Muscle layer of duodenum (tissue), 2 donors: ENCODE results near the gene COL15A1.
A peak's percentile ranks its signal among the peaks of the same experiment; 100 is the strongest.

Experiments used
- H3K27ac ChIP-seq: one replicate; pipeline ENCODE4 v1.7.0; 2013; ENCODE audit warnings: mild to moderate bottlenecking, low read length
- H3K27me3 ChIP-seq: one replicate; pipeline ENCODE4 v1.7.0; 2013; ENCODE audit warnings: low read depth, mild to moderate bottlenecking, control low read depth, low read length
- H3K36me3 ChIP-seq, 2 donors: one replicate each; pipeline ENCODE4 v1.7.0; 2013; ENCODE audit warnings: low read length in 2 of 2, control low read depth in 1 of 2, mild to moderate bottlenecking in 1 of 2; ENCODE audit not compliant: insufficient read depth in 2 of 2, control insufficient read depth in 1 of 2
- H3K4me1 ChIP-seq, 2 donors: one replicate each; pipeline ENCODE4 v1.7.0; 2013; ENCODE audit warnings: low read length in 2 of 2, mild to moderate bottlenecking in 2 of 2, control low read depth in 1 of 2, moderate library complexity in 1 of 2; ENCODE audit not compliant: insufficient read depth in 2 of 2, control insufficient read depth in 1 of 2
- H3K4me3 ChIP-seq, 2 donors: one replicate each; pipeline ENCODE4 v1.7.0; 2013; ENCODE audit warnings: low read length in 2 of 2, low read depth in 1 of 2, mild to moderate bottlenecking in 1 of 2
- H3K9me3 ChIP-seq, 2 donors: one replicate each; pipeline ENCODE4 v1.7.0; 2013; ENCODE audit warnings: low read length in 2 of 2, control low read depth in 1 of 2, mild to moderate bottlenecking in 1 of 2; ENCODE audit not compliant: control insufficient read depth in 1 of 2
- donor health status: healthy.

The COL15A1 gene

DNA sequence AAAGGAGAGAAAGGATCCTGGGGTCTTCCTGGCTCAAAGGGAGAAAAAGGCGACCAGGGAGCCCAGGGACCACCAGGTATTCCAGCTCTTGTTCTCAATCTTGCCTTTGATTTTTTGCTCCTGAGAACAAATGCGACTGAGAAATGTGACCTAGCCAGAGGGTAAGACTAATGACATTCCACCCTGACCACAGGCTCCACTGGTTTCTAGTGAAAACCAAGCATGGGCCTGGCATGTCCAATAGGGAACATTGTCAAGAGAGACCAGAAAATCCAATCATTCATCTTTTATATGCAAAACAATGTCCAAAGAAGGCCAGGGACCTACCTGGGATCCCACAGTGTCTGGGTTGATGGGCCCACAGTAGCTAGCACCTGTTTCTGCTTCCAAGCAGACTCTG lies 110.9 kb downstream of the COL15A1 start:
- no peak overlapping the region for H3K4me3 ChIP-seq
- no peaks in the 10 kb centered on the region for H3K9me3 ChIP-seq
- no peak overlapping the region for H3K27ac ChIP-seq
- H3K27me3 ChIP-seq, result no peaks in the 10 kb centered on the region
- no peaks in the 10 kb centered on the region for H3K4me1 ChIP-seq
- H3K36me3 ChIP-seq, result peaks cover 13 to 56% of the 10 kb centered on the region in 2 donors

DNA sequence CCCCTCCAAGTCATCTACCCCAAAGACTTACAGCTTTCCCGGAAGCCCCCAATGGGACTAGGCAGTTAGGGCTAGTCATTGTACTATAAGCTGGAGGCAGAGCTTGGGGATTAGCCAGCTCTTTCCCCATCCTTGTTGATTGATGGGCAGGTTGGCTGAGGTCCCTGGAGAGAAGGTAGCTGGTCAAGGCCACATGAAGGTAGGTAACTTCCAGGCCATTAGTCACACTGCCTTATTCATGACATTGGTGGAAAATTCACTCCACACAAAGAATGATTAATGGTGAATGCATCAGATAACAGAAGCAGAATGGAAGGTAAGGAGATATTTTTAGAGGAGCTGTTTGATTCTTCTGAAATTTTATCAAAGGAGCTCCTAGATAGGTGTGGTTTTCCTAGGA lies 111.7 kb downstream of the COL15A1 start:
- H3K36me3 ChIP-seq, result peaks cover 13 to 55% of the 10 kb centered on the region in 2 donors
- no peaks in the 10 kb centered on the region for H3K9me3 ChIP-seq
- H3K4me1 ChIP-seq, result no peaks in the 10 kb centered on the region
- no peak overlapping the region for H3K4me3 ChIP-seq
- no peaks in the 10 kb centered on the region for H3K27me3 ChIP-seq
- no peak overlapping the region for H3K27ac ChIP-seq

DNA sequence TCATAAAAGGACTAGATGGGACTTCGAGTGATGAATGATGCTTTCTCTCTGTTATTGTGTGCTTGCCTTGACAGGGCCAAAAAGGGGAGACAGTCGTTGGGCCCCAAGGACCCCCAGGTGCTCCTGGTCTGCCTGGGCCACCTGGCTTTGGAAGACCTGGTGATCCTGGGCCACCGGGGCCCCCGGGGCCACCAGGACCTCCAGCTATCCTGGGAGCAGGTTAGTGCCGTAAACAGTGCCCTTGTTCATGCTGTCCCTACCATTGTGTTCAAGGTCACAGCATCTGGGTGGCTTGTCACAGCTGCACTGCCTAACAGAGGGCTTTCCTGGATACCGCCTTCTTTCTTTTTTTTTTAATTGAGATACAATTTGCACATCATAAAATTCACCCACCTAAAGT lies 112.5 kb downstream of the COL15A1 start:
- Histone ChIP-seq H3K4me1 (no peaks in the 10 kb centered on the region), H3K27me3 (no peaks in the 10 kb centered on the region), H3K36me3 (peaks cover 13 to 51% of the 10 kb centered on the region in 2 donors), H3K9me3 (no peaks in the 10 kb centered on the region), H3K4me3 (no peak overlapping the region), H3K27ac (no peak overlapping the region)

DNA sequence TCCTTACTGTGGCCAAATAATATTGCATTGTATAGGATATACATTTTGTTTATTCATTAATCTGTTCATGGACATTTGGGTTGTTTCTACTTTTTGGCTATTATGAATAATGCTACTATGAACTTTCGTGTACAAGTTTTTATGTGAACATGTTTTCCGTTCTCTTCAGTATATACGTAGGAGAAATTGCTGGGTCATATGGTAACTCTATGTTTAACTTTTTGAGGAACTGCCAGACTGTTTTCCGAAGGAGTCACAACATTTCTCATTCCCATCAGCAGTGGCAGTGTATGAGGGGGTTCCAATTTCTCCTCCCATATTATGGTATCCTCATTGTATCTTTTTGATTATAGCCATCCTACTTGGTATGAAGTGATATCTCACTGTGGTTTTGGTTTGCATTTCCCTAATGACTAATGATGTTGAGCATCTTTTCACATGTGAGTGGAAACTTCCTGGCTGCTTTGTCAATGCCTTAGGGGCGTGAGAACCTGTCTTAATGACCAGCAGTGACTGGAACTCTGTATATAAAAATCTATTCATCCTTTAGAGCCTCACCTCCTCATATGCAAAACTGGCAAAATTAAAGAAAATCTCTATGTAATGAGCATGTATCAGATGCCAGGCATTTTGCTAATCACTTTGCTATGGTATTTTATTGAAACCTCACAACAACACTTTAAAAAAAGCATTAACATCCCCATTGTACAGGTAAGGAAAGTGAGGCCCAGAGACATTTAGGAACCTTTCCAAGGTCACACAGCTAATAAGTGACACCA lies 113.4 kb downstream of the COL15A1 start:
- Histone ChIP-seq H3K4me1 (no peaks in the 10 kb centered on the region), H3K27me3 (no peaks in the 10 kb centered on the region), H3K9me3 (no peaks in the 10 kb centered on the region), H3K36me3 (peaks cover 13 to 46% of the 10 kb centered on the region in 2 donors), H3K27ac (peak overlapping the region; percentile 11), H3K4me3 (no peak overlapping the region)

DNA sequence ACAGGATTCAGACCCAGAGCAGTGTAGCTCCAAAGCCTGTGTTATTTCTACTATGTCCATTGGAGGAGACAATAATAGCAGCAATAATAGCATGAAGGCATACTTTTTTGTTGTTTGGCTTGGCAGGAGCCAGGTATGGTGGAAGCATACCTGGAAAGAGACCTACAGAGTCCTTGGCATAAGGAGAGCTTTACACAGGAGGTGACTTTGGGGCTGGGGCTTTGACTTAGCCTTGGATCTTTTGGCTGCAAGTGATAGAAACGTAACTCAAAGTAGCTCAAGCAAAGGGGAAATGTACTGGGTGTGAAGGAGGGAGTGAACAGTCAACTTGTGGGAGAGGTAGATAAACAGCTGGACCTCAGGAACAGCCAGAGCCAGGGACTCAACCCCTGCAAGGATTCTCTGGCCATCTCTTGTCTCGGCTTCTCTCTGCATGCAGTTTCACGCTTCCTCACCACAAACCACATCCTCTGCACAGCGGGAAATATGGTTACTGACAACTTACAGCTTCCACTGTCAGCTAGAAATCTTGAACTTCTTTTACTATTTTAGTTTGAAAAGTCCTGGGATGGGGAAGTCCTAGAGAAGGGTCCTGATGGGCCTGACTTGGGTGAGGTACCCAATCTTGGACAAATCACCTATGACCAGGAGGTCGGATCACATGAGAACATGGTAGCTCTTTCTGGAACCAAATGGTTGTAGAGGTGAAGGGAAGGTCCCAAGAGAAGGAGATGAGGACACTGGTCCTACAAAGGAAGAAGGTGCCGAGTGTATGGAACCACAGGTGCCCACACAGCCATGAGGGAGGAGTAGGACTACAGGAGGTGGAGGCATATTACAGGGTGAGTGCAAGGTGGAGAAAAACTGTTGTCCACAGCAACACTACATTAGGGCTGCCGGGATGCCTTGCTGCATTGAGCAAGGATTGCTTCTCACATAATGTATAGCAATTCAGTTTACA lies 114.2 kb downstream of the COL15A1 start:
- Histone ChIP-seq H3K27me3 (no peaks in the 10 kb centered on the region), H3K27ac (peak overlapping the region; percentile 59), H3K9me3 (no peaks in the 10 kb centered on the region), H3K4me3 (no peak overlapping the region), H3K36me3 (peaks cover 14 to 55% of the 10 kb centered on the region in 2 donors), H3K4me1 (no peaks in the 10 kb centered on the region)

DNA sequence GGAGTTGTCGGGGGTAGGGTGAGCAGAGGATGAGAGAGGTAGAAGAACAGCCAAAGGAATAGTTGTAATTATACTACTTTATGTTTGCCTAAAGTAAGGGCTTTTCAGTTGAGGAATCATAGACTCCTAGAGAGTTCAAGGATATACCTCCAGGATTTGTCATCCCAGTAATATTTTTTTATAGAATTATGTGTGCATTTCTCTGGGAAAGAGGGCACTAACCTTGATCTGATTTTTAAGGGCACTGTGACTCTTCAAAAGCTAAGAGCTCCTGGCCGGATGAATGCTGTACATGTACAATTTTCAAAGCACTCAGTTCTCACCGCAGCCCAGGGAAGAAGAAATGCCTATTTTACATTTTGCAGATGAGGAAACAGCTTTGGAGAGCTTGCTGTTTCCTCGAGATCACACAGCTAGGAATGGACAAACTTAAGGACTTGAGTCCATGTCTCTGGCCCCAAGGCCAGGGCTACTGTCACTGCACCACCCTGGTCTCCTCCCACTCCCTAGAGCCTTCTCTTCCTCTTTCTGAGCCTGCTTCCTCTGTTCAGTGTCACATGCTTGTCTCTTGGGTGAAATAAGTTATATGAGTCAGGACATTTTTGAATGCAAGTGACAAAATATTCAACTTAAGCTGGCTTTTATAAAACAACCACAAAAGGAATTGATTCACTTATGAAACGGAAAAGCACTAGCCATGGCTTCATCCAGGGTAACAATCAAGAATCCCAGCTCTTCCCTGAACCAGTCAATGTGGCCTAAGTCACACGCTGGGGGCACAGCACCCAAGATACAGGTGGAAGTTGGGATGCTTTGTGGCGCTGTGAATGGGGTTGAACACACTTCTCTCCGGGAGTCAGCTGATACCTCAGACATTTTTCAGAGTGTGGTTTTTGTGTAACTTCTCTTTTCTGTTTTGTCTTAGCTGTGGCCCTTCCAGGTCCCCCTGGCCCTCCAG lies 115.5 kb downstream of the COL15A1 start:
- Histone ChIP-seq H3K27ac (peak overlapping the region; percentile 59), H3K36me3 (peaks cover 17 to 68% of the 10 kb centered on the region in 2 donors), H3K4me3 (no peak overlapping the region), H3K4me1 (no peaks in the 10 kb centered on the region), H3K27me3 (no peaks in the 10 kb centered on the region), H3K9me3 (no peaks in the 10 kb centered on the region)

DNA sequence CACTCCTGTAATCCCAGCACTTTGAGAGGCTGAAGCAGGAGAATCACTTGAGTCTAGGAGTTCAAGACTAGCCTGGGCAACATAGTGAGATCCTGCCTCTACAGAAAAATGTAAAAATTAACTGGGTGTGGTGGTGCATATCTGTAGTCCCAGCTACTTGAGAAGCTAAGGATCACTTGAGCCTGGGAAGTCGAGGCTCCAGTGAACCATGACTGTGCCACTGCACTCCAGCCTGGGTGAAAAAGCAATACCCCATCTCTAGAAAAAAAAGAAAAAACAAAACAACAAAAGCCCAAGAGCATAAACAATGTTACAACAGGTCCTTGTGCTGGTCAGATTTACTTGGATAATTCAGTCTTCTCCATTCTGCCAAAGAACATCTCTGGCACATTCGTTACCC lies 116.9 kb downstream of the COL15A1 start:
- Histone ChIP-seq H3K36me3 (peaks cover 5 to 61% of the 10 kb centered on the region in 2 donors), H3K27ac (no peak overlapping the region)

DNA sequence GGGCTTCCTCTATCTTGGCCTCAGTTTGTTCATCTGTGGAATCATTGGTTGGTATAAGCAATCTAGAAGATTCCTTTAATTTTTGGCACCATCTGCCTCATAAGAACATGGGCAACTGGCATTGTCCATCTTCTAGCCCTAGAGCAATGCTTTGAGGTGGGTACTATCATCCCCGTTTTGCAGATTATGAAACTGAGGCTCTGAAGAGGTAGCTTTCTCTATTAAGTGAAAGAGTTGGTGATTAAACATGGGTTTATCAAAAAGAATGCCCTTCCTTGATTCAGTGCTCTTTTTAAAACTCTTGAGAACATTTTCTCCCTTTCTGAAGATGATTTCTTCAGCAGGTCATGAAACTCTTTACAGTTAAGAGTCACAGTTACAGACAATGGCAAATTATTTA lies 118.8 kb downstream of the COL15A1 start:
- Histone ChIP-seq H3K4me1 (no peaks in the 10 kb centered on the region), H3K9me3 (no peaks in the 10 kb centered on the region), H3K27me3 (no peaks in the 10 kb centered on the region), H3K27ac (no peak overlapping the region), H3K36me3 (peaks cover 10 to 54% of the 10 kb centered on the region in 2 donors), H3K4me3 (no peak overlapping the region)

More for the DNA sequence above, 116.9 kb downstream of the COL15A1 start:
- H3K4me3 ChIP-seq, result no peak overlapping the region
- no peaks in the 10 kb centered on the region for H3K9me3 ChIP-seq
- H3K4me1 ChIP-seq, result no peaks in the 10 kb centered on the region
- H3K27me3 ChIP-seq, result no peaks in the 10 kb centered on the region

DNA sequence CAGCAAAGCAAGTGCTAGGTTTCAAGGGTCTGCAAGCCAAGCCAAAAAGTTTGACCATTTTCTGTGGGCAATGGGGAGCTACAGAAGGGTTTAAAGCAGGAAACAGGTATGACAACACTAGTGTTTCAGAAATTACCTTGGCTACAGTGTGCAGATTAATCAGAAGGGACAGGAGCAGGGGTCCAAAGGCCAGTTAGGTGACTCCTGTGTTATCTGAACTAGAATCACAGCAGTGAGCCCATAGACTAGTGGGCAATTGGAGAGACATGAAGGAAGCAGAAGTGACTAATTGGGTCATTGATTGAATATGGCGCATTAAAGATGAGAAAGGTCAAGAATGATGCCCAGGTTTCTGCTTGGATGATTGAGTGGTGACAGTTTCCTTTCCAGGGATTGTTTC lies 119.8 kb downstream of the COL15A1 start:
- Histone ChIP-seq H3K4me3 (no peak overlapping the region), H3K27ac (no peak overlapping the region), H3K9me3 (no peaks in the 10 kb centered on the region), H3K27me3 (no peaks in the 10 kb centered on the region), H3K4me1 (no peaks in the 10 kb centered on the region), H3K36me3 (peaks cover 11 to 57% of the 10 kb centered on the region in 2 donors)

DNA sequence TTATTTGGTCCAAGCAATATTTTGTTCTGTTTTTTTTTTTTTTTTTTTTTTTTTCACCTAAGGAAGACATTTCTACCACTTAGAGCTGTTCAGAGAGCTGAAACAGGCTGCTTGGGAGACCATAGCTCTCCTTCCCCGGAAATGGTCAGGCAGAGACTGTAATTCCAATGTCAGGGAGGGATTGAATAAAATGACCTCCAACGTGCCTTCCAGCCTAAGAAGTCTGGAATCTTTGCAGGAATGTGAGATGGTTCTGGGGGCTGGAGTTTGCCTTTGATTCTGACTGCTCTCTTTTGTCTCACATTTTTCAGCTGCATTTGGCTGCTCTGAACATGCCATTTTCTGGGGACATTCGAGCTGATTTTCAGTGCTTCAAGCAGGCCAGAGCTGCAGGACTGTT lies 122.9 kb downstream of the COL15A1 start:
- H3K9me3 ChIP-seq, result no peaks in the 10 kb centered on the region
- H3K27ac ChIP-seq, result no peak overlapping the region
- H3K27me3 ChIP-seq, result no peaks in the 10 kb centered on the region
- H3K36me3 ChIP-seq, result peaks cover 11 to 56% of the 10 kb centered on the region in 2 donors
- peaks cover 4 to 12% of the 10 kb centered on the region in 2 donors for H3K4me1 ChIP-seq
- H3K4me3 ChIP-seq, result no peak overlapping the region
